Measurements from ENCODE around the gene ZSCAN31.
A peak's percentile ranks its signal among the peaks of the same experiment; 100 is the strongest.

The ZSCAN31 gene
- long read RNA-seq, transcript ZSCAN31-201 (4 exons, 2,619 nt): major isoform, 6 of 26 reads
- long read RNA-seq, partial matches to known transcripts: 1 of 26 reads
- long read RNA-seq, other reads (novel, unspliced or antisense): 13 of 26 reads

DNA sequence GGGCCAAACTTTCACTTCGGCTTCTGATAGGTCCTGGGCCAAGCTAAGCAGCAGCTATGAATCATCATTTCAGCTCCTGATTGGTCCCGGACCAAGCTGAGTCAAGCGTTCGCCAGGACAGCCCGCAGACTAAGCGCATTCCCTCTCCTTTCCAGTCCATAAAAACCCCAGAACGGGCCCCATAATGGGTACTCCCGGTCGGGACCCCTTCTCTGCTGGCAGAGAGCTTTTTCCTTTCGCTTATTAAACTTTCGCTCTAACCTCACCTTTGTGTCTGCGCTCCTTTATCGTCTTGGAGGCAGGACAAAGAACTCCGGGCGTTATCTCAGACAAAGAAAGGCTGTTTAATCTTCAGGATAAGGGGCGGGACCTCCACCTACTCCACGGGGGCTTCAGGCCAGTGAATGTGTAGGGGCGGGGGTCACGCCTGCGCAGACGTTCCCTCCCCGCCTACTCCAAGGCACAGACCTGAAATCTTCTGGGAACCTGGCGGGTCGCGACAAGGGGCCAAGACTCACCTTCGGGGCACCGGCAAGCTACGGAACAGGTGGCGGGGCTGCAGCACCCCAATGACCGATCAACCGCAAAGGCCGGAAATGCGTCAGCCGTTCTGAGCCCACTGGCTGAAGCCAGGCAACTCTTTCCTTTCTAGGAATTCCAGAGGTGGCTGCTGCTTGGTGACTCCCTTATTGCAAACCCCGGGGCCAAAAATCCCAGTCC, at the start of gene ZSCAN31:
Gene ZSCAN31, minus strand, starts transcription at position 585 of the 720 bp plus-strand sequence. CDS start 6,465 bp downstream, outside the sequence.
- TF ChIP-seq, protein P1, sequence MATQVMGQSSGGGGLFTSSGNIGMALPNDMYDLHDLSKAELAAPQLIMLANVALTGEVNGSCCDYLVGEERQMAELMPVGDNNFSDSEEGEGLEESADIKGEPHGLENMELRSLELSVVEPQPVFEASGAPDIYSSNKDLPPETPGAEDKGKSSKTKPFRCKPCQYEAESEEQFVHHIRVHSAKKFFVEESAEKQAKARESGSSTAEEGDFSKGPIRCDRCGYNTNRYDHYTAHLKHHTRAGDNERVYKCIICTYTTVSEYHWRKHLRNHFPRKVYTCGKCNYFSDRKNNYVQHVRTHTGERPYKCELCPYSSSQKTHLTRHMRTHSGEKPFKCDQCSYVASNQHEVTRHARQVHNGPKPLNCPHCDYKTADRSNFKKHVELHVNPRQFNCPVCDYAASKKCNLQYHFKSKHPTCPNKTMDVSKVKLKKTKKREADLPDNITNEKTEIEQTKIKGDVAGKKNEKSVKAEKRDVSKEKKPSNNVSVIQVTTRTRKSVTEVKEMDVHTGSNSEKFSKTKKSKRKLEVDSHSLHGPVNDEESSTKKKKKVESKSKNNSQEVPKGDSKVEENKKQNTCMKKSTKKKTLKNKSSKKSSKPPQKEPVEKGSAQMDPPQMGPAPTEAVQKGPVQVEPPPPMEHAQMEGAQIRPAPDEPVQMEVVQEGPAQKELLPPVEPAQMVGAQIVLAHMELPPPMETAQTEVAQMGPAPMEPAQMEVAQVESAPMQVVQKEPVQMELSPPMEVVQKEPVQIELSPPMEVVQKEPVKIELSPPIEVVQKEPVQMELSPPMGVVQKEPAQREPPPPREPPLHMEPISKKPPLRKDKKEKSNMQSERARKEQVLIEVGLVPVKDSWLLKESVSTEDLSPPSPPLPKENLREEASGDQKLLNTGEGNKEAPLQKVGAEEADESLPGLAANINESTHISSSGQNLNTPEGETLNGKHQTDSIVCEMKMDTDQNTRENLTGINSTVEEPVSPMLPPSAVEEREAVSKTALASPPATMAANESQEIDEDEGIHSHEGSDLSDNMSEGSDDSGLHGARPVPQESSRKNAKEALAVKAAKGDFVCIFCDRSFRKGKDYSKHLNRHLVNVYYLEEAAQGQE (IDR thresholded peaks at IDR 0.05; ENCODE audit: insufficient replicate concordance, low read depth): peak; percentile 29
- TF ChIP-seq CTCF (IDR thresholded peaks at IDR 0.05; ENCODE audit: insufficient read depth, low read length): no peak
- no peak for TF ChIP-seq SPI1 (IDR thresholded peaks at IDR 0.05; ENCODE audit: borderline replicate concordance, low read depth)
- TF ChIP-seq GABPA (IDR thresholded peaks at IDR 0.05; ENCODE audit: low read depth): 0 out of 2 replicates have a peak, but pooled peaks have one; percentile 3
- TF ChIP-seq POLR2AphosphoS5 (IDR thresholded peaks at IDR 0.05; ENCODE audit: low read depth): peak; percentile 97
- peak within 1 kb of the TSS; percentile 60 for H3K4me3 ChIP-seq (replicated peaks; ENCODE audit: insufficient read depth, low read length)
- no peaks in the 10 kb centered on the region for H3K27me3 ChIP-seq (ENCODE audit: insufficient read depth, poor library complexity, severe bottlenecking)
- peak within 1 kb of the TSS; percentile 98 for H3K27ac ChIP-seq (replicated peaks)
- DNase-seq (ENCODE audit: low read depth in 1 of 2, low spot score in 1 of 2): peak; percentile 96 to 98

- Histone ChIP-seq H3K4me3 (replicated peaks; ENCODE audit: insufficient read depth, low read length) (no peak overlapping the region), H3K27ac (replicated peaks) (no peak overlapping the region), H3K27me3 (ENCODE audit: insufficient read depth, poor library complexity, severe bottlenecking) (no peaks in the 10 kb centered on the region)
- no peak for TF ChIP-seq GABPA (IDR thresholded peaks at IDR 0.05; ENCODE audit: low read depth)
- DNase-seq (ENCODE audit: low read depth in 1 of 2, low spot score in 1 of 2): no peak
Measured at GRCh38 chr6:28384143-28384533, 48.2 kb upstream of the ZSCAN31 start.

GRCh38 chr6:28383235-28384142, 47.5 kb upstream of the ZSCAN31 start:
- Histone ChIP-seq H3K27ac (replicated peaks) (no peak overlapping the region), H3K4me3 (replicated peaks; ENCODE audit: insufficient read depth, low read length) (no peak overlapping the region), H3K27me3 (ENCODE audit: insufficient read depth, poor library complexity, severe bottlenecking) (no peaks in the 10 kb centered on the region)
- DNase-seq (ENCODE audit: low read depth in 1 of 2, low spot score in 1 of 2): peak in 1 of 2 experiments; percentile 24
- TF ChIP-seq CTCF (IDR thresholded peaks at IDR 0.05; ENCODE audit: insufficient read depth, low read length) (no peak), GABPA (IDR thresholded peaks at IDR 0.05; ENCODE audit: low read depth) (no peak), SPI1 (IDR thresholded peaks at IDR 0.05; ENCODE audit: borderline replicate concordance, low read depth) (no peak), POLR2AphosphoS5 (IDR thresholded peaks at IDR 0.05; ENCODE audit: low read depth) (no peak)
- TF ChIP-seq, protein P1 (IDR thresholded peaks at IDR 0.05; ENCODE audit: insufficient replicate concordance, low read depth): no peak

GRCh38 chr6:28380381-28380780, 44.4 kb upstream of the ZSCAN31 start:
- no peak for DNase-seq (ENCODE audit: low read depth in 1 of 2, low spot score in 1 of 2)
- H3K4me3 ChIP-seq (replicated peaks; ENCODE audit: insufficient read depth, low read length): no peak overlapping the region
- H3K27ac ChIP-seq (replicated peaks): no peak overlapping the region
- no peaks in the 10 kb centered on the region for H3K27me3 ChIP-seq (ENCODE audit: insufficient read depth, poor library complexity, severe bottlenecking)
- TF ChIP-seq SPI1 (IDR thresholded peaks at IDR 0.05; ENCODE audit: borderline replicate concordance, low read depth) (no peak), CTCF (IDR thresholded peaks at IDR 0.05; ENCODE audit: insufficient read depth, low read length) (no peak), GABPA (IDR thresholded peaks at IDR 0.05; ENCODE audit: low read depth) (no peak), POLR2AphosphoS5 (IDR thresholded peaks at IDR 0.05; ENCODE audit: low read depth) (no peak)
- TF ChIP-seq, protein P1 (IDR thresholded peaks at IDR 0.05; ENCODE audit: insufficient replicate concordance, low read depth): no peak

All from HL-60 (cell line).